MM.1S (cell line): Measurements from ENCODE around the gene SART3.

ENCODE experiments used
- EZH2phosphoT487 ChIP-seq: fragments of 300-600 bp; sonication (generic); IDR thresholded peaks from 2 replicates; pipeline ENCODE4 v1.6.1; 2018; ENCODE audit warnings: antibody characterized with exemption, low read length
- TF ChIP-seq, protein P1 (sequence below): fragments of 300-600 bp; sonication (generic); IDR thresholded peaks from 2 replicates; pipeline ENCODE4 v1.5.1; 2016; ENCODE audit warnings: antibody characterized with exemption, low read length, mixed read lengths

GRCh38 chr12:108600702-108601007 is 39.7 kb upstream of the SART3 start:
- TF ChIP-seq, protein P1, sequence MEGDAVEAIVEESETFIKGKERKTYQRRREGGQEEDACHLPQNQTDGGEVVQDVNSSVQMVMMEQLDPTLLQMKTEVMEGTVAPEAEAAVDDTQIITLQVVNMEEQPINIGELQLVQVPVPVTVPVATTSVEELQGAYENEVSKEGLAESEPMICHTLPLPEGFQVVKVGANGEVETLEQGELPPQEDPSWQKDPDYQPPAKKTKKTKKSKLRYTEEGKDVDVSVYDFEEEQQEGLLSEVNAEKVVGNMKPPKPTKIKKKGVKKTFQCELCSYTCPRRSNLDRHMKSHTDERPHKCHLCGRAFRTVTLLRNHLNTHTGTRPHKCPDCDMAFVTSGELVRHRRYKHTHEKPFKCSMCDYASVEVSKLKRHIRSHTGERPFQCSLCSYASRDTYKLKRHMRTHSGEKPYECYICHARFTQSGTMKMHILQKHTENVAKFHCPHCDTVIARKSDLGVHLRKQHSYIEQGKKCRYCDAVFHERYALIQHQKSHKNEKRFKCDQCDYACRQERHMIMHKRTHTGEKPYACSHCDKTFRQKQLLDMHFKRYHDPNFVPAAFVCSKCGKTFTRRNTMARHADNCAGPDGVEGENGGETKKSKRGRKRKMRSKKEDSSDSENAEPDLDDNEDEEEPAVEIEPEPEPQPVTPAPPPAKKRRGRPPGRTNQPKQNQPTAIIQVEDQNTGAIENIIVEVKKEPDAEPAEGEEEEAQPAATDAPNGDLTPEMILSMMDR, result no peak
- no peak for TF ChIP-seq EZH2phosphoT487
